NCI-H2227 (cell line): Measurements from ENCODE around the gene ARFGAP1.
A peak's percentile ranks its signal among the peaks of the same experiment; 100 is the strongest.

Source experiments
- DNase-seq: peaks from one replicate; lab custom pipeline; 2025; ENCODE audit not compliant: unreplicated experiment; lab: John Stamatoyannopoulos, UW

ARFGAP1 gene

GRCh38 chr20:63240004-63240403, 32.6 kb upstream of the ARFGAP1 start:
- no peak for DNase-seq

- no peak for DNase-seq
Measured at GRCh38 chr20:63241272-63241671, 31.3 kb upstream of the ARFGAP1 start.

DNA sequence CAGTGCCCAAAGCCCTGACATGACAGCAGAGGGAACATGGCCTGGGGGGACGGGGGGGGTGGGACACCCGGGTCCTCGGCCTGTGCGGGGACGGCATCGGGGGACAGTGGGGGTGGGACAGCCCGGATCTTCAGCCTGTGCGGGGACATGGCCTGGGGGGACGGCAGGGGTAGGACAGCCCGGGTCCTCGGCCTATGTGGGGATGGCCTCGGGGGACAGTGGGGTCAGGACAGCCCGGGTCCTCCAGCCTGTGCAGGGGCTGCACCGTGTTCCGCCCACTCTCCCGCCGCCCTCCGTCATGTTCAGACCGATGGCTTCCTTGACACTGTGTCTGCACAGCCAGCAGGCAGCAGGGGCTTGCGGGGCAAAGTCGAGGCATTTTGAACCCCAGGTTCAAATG, 29.9 kb upstream of the ARFGAP1 start:
- DNase-seq = no peak

DNA sequence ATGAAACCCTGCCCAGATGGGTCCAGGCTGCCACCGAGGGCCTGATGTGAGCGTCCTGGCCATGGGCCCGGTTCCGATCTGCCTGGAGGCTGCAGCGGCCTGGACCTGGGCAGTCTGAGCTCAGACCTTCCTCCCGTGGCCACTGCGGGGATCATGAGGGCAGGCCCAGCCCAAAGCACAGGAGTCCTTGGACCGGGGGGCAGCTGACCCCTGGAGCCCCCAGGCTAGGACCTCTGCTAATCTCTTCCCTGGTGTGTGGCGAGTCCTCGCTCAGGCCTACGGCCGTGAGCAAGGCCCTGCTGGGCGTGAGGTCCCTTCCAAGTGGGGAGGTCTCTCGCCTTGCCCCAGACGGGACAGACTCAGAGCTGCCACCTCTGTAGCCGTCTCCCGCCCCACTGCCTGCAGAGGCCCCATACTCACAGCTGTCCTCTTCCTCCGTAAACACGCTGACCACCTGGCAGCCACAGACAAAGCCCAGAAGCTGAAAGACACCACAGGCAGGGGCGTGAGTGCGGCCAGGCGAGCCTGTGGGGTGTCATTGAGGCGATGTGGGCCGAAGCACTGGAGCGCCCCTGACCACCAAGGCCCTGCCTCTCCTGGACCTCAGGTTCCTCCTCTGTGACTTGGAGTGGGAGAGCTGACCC, 28.9 kb upstream of the ARFGAP1 start:
- DNase-seq = no peak

GRCh38 chr20:63244468-63244867, 28.1 kb upstream of the ARFGAP1 start:
- no peak for DNase-seq

GRCh38 chr20:63246490-63247288, 25.9 kb upstream of the ARFGAP1 start:
- DNase-seq = no peak

- no peak for DNase-seq
Measured at GRCh38 chr20:63247671-63248228, 24.9 kb upstream of the ARFGAP1 start.

DNA sequence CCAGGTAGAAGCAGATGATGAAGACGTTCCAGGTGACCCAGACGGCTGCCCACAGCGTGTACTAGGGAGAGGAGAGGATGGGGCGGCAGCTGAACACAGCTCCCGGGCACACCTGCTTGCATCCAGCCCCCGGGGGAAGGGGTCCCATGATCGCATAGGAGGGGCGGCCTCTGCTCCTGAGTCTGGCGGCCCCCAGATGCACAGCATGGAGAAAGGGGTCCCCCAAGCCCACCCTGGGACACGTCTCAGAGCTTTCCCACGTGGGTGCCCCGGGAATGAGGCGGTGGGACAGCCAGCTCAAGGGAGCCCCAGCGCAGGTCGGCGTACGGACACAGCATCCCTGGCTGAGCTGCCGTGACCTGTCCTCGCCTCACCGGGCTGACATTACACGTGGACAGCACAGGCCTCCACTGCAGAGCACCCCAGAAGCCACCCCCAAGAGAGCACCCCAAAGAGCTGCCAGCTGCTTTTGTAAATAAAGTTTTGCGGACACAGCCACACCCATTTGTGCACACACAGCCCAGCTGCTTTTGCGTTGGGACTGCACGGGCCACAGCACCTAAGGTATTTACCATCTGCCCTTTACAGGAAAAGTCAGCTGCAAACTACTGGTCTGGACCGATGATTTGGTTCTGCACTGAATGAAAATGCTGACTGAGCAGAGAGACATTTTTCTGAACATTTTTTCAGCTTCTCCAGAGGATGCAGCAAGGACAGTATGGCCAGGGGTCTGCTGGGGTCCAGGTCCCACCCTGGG, 23.6 kb upstream of the ARFGAP1 start:
- no peak for DNase-seq

- no peak for DNase-seq
Measured at GRCh38 chr20:63249891-63250290, 22.7 kb upstream of the ARFGAP1 start.

DNA sequence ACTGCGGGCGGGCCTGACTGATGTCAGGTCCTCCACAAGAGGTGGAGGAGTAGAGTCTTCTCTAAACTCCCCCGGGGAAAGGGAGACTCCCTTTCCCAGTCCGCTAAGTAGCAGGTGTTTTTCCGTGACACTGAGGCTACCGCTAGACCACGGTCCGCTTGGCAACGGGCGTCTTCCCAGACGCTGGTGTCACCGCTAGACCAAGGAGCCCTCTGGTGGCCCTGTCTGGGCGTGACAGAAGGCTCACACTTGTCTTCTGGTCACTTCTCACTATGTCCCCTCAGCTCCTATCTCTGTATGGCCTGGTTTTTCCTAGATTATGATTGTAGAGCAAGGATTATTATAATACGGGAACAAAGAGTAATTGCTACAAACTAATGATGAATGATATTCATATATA, 21.3 kb upstream of the ARFGAP1 start:
- DNase-seq = peak; percentile 17

DNA sequence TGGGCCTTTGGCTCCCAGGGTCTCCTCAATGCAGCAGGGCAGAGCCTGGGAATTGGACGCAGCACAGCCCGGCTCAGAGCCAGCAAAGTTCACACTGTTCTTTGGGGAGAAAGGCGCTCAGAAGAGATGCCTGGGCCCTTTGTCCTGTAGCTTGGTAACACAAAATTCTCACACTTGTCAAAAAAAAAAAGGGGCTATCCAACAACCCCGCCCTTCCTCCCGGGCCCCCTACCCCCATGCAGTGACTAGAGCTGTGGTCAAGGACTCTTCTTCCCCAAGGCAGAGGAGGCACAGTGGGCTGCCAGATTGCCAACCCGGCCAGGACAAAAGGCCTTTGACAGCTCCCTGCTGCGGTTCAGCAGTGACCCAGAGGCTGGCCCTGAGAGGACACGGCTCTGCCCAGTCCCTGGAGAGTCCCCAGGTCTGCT, 20.3 kb upstream of the ARFGAP1 start:
- no peak for DNase-seq

DNA sequence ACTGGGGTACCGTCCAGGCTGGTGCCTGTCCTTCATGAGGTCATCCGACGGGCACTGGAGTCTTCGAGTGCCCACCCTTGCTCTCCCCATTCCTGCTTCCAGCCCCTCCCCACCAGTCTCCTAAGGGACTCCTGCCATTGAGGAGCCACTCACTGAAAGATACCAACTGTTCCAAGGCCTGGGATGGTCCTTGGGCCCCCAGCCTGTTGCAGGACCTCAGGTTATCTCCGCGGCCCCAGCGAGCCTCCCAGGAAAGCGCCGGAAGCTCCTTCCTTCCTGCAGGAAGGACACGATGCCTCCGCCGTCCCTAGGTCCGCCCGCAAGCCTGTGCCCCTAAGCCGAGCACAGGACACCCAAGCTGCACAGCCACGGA, 19.6 kb upstream of the ARFGAP1 start:
- no peak for DNase-seq

GRCh38 chr20:63253438-63254231, 19.0 kb upstream of the ARFGAP1 start:
- DNase-seq = peak; percentile 42

DNA sequence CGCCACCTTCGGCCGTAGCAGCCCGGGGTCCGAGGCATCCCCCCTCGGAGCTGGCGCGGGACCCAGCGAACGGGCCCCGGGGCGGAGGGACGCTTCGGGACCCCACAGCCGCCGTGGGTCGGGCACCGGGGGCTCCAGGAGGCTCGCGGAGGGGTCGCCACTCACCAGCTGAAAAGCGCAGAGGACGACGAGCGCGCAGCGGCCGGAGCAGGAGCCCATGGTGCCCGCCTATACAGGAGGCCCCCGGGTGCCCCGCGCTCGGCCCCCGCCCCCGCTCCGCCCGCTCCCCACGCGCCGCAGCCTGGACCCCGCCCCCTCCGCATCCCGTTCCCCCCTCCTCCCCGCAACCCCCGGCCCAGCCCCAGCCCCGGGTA, 18.4 kb upstream of the ARFGAP1 start, which contains the start of gene NKAIN4:
NKAIN4 (minus strand) TSS at position 232 of the 374 bp plus-strand sequence; CDS start at position 219, 13 bp downstream.
- DNase-seq = peak; percentile 41

- DNase-seq = no peak
Measured at GRCh38 chr20:63254606-63255384, 17.8 kb upstream of the ARFGAP1 start.

- no peak for DNase-seq
Measured at GRCh38 chr20:63255931-63256704, 16.5 kb upstream of the ARFGAP1 start.

- no peak for DNase-seq
Measured at GRCh38 chr20:63256954-63257353, 15.7 kb upstream of the ARFGAP1 start.

GRCh38 chr20:63257629-63258028, 15.0 kb upstream of the ARFGAP1 start:
- no peak for DNase-seq

- DNase-seq = no peak
Measured at GRCh38 chr20:63258781-63259180, 13.8 kb upstream of the ARFGAP1 start.
